GM18517 (cell line): ENCODE results near the gene NANP.

Experiments
- ATAC-seq: cut with Tn5 transposase; IDR thresholded peaks from one replicate; pipeline ENCODE4 v1.9.1; 2021; ENCODE audit warnings: mild to moderate bottlenecking, moderate library complexity; ENCODE audit not compliant: unreplicated experiment

Gene NANP

GRCh38 chr20:25573288-25574251 lies 50.2 kb downstream of the NANP start:
- no peak for ATAC-seq

GRCh38 chr20:25571817-25572216 lies 52.0 kb downstream of the NANP start:
- no peak for ATAC-seq

DNA sequence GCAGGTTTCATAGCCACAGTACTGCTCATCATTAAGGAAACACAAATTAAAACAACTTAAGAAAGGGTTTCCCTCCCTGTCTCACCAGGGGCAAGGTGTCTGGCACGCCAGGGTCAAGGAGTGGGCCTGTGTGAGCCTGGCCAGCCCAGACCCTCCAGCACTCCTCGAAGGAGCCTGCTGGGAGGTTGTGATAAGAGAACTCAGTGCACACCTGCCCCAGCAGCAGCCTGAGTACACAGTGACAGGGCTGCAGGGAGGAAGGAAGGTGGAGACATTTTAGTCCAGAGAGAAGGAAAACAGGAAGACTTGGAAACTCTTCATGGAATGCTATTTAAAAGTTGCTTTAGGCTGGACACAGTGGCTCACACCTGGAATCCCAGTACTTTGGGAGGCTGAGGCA lies 52.6 kb downstream of the NANP start:
- ATAC-seq: no peak

- no peak for ATAC-seq
Measured at GRCh38 chr20:25570148-25570530, 53.7 kb downstream of the NANP start.

DNA sequence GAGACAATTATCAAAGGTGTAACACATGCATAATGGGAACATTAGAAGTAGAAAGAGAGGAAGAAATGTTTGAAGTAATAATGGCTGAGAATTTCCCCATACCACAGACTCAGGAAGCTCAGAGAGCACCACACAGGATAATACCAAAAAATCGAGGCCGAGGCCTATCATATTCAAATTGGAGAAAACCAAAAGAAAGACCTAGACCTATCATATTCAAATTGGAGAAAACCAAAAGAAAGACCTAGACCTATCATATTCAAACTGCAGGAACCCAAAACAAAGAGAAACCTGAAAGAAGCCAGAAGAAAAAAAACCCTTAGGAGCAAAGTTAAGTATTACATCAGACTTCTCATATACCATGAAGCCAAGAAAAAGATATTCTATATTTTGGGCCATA lies 56.5 kb downstream of the NANP start:
- no peak for ATAC-seq

DNA sequence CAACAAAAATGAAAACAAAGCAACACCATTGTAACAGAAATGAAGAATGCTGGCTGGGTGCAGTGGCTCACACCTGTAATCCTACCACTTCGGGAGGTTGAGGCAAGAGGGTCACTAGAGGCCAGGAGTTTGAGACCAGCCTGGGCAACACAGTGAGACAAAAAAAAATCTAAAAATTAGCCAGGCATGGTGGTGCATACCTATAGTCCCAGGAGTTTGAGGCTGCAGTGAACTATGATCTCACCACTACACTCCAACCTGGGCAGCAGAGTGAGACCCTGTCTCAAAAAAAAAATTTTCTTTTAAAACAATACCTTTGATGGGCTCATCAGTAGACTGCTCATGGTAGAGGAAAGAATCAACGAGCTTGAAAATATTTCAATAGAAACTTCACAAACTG lies 57.0 kb downstream of the NANP start:
- ATAC-seq: no peak

GRCh38 chr20:25565578-25566157 lies 58.1 kb downstream of the NANP start:
- no peak for ATAC-seq

- no peak for ATAC-seq
Measured at GRCh38 chr20:25563876-25564275, 59.9 kb downstream of the NANP start.

DNA sequence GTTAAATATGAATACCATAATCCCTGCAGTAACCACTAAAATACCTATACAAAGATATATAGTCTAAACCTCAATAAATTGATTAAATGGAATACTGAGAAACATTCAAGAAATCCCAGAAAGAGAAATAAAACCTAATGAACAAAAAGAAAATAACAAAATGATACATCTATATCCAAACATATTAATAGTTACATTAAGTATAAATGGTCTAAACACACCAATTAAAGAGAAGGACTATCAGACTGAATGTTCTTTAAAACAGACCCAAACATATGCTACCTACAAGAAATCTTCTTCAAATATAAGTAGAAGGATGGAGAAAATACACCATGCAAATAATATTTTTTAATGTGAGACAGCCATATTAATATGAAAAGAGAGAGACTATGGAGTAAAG lies 60.5 kb downstream of the NANP start:
- ATAC-seq: no peak
